WTC11 (cell line): ENCODE data around the gene SIPA1L2. TPM values are rescaled to one million over a fixed set of nuclear protein-coding genes. Genes with fewer than 3 reads are reported as not detected.

ENCODE experiments used
- ATAC-seq: fragments of 200-7000 bp; cut with Tn5 transposase; 2 replicates; pipeline ENCODE4 v1.10.0; 2021; ENCODE audit warnings: mild to moderate bottlenecking, moderate library complexity
- CTCF ChIA-PET: fragments of 300-600 bp; sonication (Branson Sonifier 250); formaldehyde crosslinking; loops from one replicate; lab custom pipeline; 2021; ENCODE audit warnings: antibody characterized with exemption; lab: Charles Lee
- POLR2A ChIA-PET: fragments of 350-600 bp; sonication (Branson Sonifier 250); formaldehyde crosslinking; loops from one replicate; lab custom pipeline; 2021; ENCODE audit warnings: antibody characterized with exemption; lab: Charles Lee
- DNase-seq: peaks from one replicate; pipeline ENCODE4 v3.0.0; 2021; ENCODE audit warnings: low spot score
- H3K27ac Mint-ChIP-seq: 2 replicates; pipeline ENCODE4 v1.8.0; 2021; ENCODE audit warnings: mixed read lengths
- H3K27me3 Mint-ChIP-seq: 2 replicates; pipeline ENCODE4 v1.8.0; 2021; ENCODE audit warnings: low read depth, mild to moderate bottlenecking, moderate library complexity, mixed read lengths
- H3K36me3 Mint-ChIP-seq: 2 replicates; pipeline ENCODE4 v1.8.0; 2021; ENCODE audit warnings: mixed read lengths
- H3K4me1 Mint-ChIP-seq: 2 replicates; pipeline ENCODE4 v1.8.0; 2022; ENCODE audit warnings: mixed read lengths
- H3K4me3 Mint-ChIP-seq: 2 replicates; pipeline ENCODE4 v1.8.0; 2021; ENCODE audit warnings: mild to moderate bottlenecking, moderate library complexity, mixed read lengths
- H3K9me3 Mint-ChIP-seq: 2 replicates; pipeline ENCODE4 v1.8.0; 2021; ENCODE audit warnings: mixed read lengths
- ATF1 ChIP-seq: sonication (generic); formaldehyde crosslinking; IDR thresholded peaks from 2 replicates; pipeline ENCODE4 v1.8.1; 2023; ENCODE audit warnings: mild to moderate bottlenecking, moderate library complexity, missing genetic modification reagents
- ATF2 ChIP-seq: sonication (generic); formaldehyde crosslinking; IDR thresholded peaks from 2 replicates; pipeline ENCODE4 v1.8.1; 2022; ENCODE audit warnings: low read depth, missing genetic modification reagents, borderline replicate concordance
- E2F4 ChIP-seq: sonication (generic); formaldehyde crosslinking; IDR thresholded peaks from 2 replicates; pipeline ENCODE4 v1.8.1; 2022; ENCODE audit warnings: low read depth, mild to moderate bottlenecking, moderate library complexity, missing genetic modification reagents, borderline replicate concordance
- ELF4 ChIP-seq: sonication (generic); formaldehyde crosslinking; IDR thresholded peaks from 2 replicates; pipeline ENCODE4 v1.8.1; 2022; ENCODE audit warnings: low read depth, mild to moderate bottlenecking, moderate library complexity, missing genetic modification reagents
- FOXP1 ChIP-seq: sonication (generic); formaldehyde crosslinking; IDR thresholded peaks from 2 replicates; pipeline ENCODE4 v1.8.0; 2022; ENCODE audit warnings: missing genetic modification reagents, mild to moderate bottlenecking, moderate library complexity, borderline replicate concordance
- GABPB1 ChIP-seq: sonication (generic); formaldehyde crosslinking; IDR thresholded peaks from 2 replicates; pipeline ENCODE4 v1.8.1; 2023; ENCODE audit warnings: mild to moderate bottlenecking, missing genetic modification reagents
- GTF2I ChIP-seq: fragments of 250-450 bp; sonication (Bioruptor Pico); conservative IDR thresholded peaks from 2 replicates; pipeline ENCODE4 v1.4.0; 2021; ENCODE audit warnings: mild to moderate bottlenecking
- MYBL2 ChIP-seq: sonication (generic); formaldehyde crosslinking; IDR thresholded peaks from 2 replicates; pipeline ENCODE4 v1.8.1; 2023; ENCODE audit warnings: mild to moderate bottlenecking, moderate library complexity, missing genetic modification reagents
- NR2C2 ChIP-seq: sonication (generic); formaldehyde crosslinking; IDR thresholded peaks from 2 replicates; pipeline ENCODE4 v1.8.0; 2022; ENCODE audit warnings: mild to moderate bottlenecking, missing genetic modification reagents
- SMAD4 ChIP-seq: sonication (generic); formaldehyde crosslinking; IDR thresholded peaks from 2 replicates; pipeline ENCODE4 v1.8.0; 2022; ENCODE audit warnings: mild to moderate bottlenecking, missing genetic modification reagents
- TEAD1 ChIP-seq: sonication (generic); formaldehyde crosslinking; IDR thresholded peaks from 2 replicates; pipeline ENCODE4 v1.8.0; 2022; ENCODE audit warnings: mild to moderate bottlenecking, missing genetic modification reagents
- TEAD4 ChIP-seq: sonication (generic); formaldehyde crosslinking; IDR thresholded peaks from 2 replicates; pipeline ENCODE4 v1.8.0; 2022; ENCODE audit warnings: mild to moderate bottlenecking, missing genetic modification reagents
- ZBTB21 ChIP-seq: sonication (generic); formaldehyde crosslinking; IDR thresholded peaks from 2 replicates; pipeline ENCODE4 v1.8.1; 2023; ENCODE audit warnings: mild to moderate bottlenecking, missing genetic modification reagents, borderline replicate concordance
- ZBTB43 ChIP-seq: sonication (generic); formaldehyde crosslinking; IDR thresholded peaks from 2 replicates; pipeline ENCODE4 v1.8.1; 2023; ENCODE audit warnings: mild to moderate bottlenecking, missing genetic modification reagents
- ZNF138 ChIP-seq: sonication (generic); formaldehyde crosslinking; conservative IDR thresholded peaks from 2 replicates; pipeline ENCODE4 v1.8.1; 2022; ENCODE audit warnings: mild to moderate bottlenecking, moderate library complexity, missing genetic modification reagents
- ZNF396 ChIP-seq: fragments of 250-450 bp; sonication (Bioruptor Pico); IDR thresholded peaks from 2 replicates; pipeline ENCODE4 v1.8.0; 2021; ENCODE audit warnings: mild to moderate bottlenecking, moderate library complexity, borderline replicate concordance
- total RNA-seq: library from RNA; stranded (reverse); gene quantifications from 3 replicates; pipeline ENCODE4 v1.2.3, GENCODE V29; 2021
- TF ChIP-seq, protein P1 (sequence below): sonication (generic); formaldehyde crosslinking; conservative IDR thresholded peaks from 2 replicates; pipeline ENCODE4 v1.8.1; 2023; ENCODE audit warnings: mild to moderate bottlenecking, low read depth, missing genetic modification reagents, moderate library complexity
- TF ChIP-seq, protein P2 (sequence below): sonication (generic); formaldehyde crosslinking; IDR thresholded peaks from 2 replicates; pipeline ENCODE4 v1.8.0; 2023; ENCODE audit warnings: missing genetic modification reagents, mild to moderate bottlenecking, borderline replicate concordance
- TF ChIP-seq, protein P3 (sequence below): sonication (generic); formaldehyde crosslinking; IDR thresholded peaks from 2 replicates; pipeline ENCODE4 v1.8.0; 2022; ENCODE audit warnings: mild to moderate bottlenecking, missing genetic modification reagents

Gene SIPA1L2
- total RNA-seq, 1 experiment from 2014 or later, result 14.3 TPM

DNA sequence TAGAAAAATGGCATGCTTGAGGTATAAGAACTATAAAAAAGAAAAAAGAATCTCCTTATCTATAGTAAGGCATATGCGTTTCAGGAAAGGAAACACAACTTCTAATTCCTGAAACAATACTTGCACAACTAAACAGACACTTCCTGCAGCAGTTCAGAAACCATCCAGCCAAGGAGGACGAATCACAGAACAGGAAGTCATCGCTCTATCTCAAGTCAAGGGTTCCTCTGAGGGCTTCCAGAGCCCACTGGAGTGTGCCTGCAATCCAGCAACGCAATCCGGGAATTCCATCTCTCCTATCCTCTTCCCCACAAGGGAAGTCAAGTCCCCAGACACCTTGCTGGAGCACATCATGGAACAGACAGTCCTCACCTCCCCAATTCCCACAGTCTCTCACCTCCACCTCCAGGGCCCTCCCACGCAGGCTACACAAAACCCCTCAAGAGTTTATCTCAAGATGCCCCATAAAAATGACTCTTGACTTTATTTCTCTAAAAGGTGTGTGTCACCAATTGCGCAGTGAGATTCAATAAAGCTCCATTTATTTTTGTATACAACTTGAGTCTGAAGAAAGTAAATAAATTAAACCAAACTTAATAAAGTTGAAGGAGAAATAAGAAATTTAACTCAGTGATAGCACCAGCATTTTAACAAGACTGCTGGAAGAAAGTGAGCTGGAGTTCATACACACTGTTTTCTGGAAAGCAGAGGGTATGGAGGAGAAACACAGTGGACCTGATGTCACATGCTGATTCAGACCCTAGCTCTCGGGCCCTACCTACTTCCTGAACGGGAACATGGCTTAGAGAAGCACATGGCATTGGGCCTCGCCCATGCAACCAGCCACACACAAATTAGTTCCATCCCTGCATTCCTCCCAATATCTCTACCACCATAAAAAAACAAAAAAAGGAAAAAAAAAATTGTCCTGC, 39.9 kb downstream of the SIPA1L2 start:
- ATAC-seq (no peak), DNase-seq (no peak)
- no peak overlapping the region for H3K4me3 Mint-ChIP-seq
- ChIA-PET POLR2A (no interaction called here), CTCF (no interaction called here)
- no peaks in the 10 kb centered on the region for H3K9me3 Mint-ChIP-seq
- no peaks in the 10 kb centered on the region for H3K36me3 Mint-ChIP-seq
- TF ChIP-seq ZBTB21 (CRISPR knock-in tag), result no peak
- TF ChIP-seq GABPB1 (CRISPR knock-in tag), result no peak
- TF ChIP-seq TEAD1, result no peak
- no peak for TF ChIP-seq ZNF138 (CRISPR knock-in tag)
- H3K27ac Mint-ChIP-seq, result no peak overlapping the region
- H3K27me3 Mint-ChIP-seq, result no peaks in the 10 kb centered on the region
- H3K4me1 Mint-ChIP-seq, result peaks cover 16% of the 10 kb centered on the region

DNA sequence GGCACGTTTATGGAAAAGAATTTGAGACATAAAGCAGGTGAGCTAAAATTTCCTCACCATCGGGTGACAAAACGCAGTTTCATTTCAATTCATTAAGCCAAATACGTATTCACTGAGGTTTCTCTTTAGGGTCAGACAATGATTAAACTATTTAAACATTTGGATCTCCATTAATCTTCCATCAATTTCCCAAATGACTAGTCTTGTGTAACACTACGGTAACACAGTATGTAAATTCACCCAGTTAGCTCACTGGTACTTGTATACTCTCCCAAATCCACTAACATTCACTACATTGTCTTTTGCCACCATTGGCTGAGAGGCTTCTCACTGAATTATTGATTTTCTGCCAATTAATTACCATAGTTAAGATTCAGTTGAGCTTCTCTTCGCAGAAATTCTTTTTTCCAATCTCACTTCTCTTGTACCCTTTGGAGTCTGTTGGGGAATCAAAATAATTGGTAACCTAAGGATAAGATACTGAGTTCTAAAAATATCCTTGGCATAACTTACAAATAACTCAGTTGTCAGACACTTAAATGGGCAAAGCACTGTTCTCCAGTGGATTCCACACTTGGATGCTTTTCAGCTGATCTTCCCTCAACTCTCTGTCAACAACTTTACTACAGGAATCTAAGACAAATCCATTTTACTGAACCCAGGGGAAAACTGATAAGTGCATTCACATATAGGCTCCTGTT, 40.7 kb downstream of the SIPA1L2 start:
- H3K27me3 Mint-ChIP-seq, result no peaks in the 10 kb centered on the region
- no peak overlapping the region for H3K4me3 Mint-ChIP-seq
- no peaks in the 10 kb centered on the region for H3K36me3 Mint-ChIP-seq
- DNase-seq (no peak), ATAC-seq (no peak)
- ChIA-PET POLR2A (no interaction called here), CTCF (no interaction called here)
- H3K9me3 Mint-ChIP-seq, result no peaks in the 10 kb centered on the region
- no peak overlapping the region for H3K27ac Mint-ChIP-seq
- peaks cover 16% of the 10 kb centered on the region for H3K4me1 Mint-ChIP-seq
- TF ChIP-seq E2F4, result no peak
- TF ChIP-seq, protein P1, sequence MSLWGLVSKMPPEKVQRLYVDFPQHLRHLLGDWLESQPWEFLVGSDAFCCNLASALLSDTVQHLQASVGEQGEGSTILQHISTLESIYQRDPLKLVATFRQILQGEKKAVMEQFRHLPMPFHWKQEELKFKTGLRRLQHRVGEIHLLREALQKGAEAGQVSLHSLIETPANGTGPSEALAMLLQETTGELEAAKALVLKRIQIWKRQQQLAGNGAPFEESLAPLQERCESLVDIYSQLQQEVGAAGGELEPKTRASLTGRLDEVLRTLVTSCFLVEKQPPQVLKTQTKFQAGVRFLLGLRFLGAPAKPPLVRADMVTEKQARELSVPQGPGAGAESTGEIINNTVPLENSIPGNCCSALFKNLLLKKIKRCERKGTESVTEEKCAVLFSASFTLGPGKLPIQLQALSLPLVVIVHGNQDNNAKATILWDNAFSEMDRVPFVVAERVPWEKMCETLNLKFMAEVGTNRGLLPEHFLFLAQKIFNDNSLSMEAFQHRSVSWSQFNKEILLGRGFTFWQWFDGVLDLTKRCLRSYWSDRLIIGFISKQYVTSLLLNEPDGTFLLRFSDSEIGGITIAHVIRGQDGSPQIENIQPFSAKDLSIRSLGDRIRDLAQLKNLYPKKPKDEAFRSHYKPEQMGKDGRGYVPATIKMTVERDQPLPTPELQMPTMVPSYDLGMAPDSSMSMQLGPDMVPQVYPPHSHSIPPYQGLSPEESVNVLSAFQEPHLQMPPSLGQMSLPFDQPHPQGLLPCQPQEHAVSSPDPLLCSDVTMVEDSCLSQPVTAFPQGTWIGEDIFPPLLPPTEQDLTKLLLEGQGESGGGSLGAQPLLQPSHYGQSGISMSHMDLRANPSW (CRISPR knock-in tag), result no peak
- no peak for TF ChIP-seq FOXP1 (CRISPR knock-in tag)
- no peak for TF ChIP-seq ZNF396 (CRISPR knock-in tag)
- TF ChIP-seq TEAD4 (CRISPR knock-in tag), result no peak
- no peak for TF ChIP-seq MYBL2 (CRISPR knock-in tag)
- no peak for TF ChIP-seq ATF2 (CRISPR knock-in tag)
- TF ChIP-seq, protein P2, sequence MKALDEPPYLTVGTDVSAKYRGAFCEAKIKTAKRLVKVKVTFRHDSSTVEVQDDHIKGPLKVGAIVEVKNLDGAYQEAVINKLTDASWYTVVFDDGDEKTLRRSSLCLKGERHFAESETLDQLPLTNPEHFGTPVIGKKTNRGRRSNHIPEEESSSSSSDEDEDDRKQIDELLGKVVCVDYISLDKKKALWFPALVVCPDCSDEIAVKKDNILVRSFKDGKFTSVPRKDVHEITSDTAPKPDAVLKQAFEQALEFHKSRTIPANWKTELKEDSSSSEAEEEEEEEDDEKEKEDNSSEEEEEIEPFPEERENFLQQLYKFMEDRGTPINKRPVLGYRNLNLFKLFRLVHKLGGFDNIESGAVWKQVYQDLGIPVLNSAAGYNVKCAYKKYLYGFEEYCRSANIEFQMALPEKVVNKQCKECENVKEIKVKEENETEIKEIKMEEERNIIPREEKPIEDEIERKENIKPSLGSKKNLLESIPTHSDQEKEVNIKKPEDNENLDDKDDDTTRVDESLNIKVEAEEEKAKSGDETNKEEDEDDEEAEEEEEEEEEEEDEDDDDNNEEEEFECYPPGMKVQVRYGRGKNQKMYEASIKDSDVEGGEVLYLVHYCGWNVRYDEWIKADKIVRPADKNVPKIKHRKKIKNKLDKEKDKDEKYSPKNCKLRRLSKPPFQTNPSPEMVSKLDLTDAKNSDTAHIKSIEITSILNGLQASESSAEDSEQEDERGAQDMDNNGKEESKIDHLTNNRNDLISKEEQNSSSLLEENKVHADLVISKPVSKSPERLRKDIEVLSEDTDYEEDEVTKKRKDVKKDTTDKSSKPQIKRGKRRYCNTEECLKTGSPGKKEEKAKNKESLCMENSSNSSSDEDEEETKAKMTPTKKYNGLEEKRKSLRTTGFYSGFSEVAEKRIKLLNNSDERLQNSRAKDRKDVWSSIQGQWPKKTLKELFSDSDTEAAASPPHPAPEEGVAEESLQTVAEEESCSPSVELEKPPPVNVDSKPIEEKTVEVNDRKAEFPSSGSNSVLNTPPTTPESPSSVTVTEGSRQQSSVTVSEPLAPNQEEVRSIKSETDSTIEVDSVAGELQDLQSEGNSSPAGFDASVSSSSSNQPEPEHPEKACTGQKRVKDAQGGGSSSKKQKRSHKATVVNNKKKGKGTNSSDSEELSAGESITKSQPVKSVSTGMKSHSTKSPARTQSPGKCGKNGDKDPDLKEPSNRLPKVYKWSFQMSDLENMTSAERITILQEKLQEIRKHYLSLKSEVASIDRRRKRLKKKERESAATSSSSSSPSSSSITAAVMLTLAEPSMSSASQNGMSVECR, result no peak
- TF ChIP-seq, protein P3, sequence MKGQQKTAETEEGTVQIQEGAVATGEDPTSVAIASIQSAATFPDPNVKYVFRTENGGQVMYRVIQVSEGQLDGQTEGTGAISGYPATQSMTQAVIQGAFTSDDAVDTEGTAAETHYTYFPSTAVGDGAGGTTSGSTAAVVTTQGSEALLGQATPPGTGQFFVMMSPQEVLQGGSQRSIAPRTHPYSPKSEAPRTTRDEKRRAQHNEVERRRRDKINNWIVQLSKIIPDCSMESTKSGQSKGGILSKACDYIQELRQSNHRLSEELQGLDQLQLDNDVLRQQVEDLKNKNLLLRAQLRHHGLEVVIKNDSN (CRISPR knock-in tag), result no peak
- no peak for TF ChIP-seq NR2C2 (CRISPR knock-in tag)
- no peak for TF ChIP-seq GTF2I (CRISPR knock-in tag)
- TF ChIP-seq SMAD4 (CRISPR knock-in tag), result no peak
- TF ChIP-seq ZBTB43 (CRISPR knock-in tag), result no peak
- no peak for TF ChIP-seq ATF1 (CRISPR knock-in tag)
- TF ChIP-seq GABPB1 (CRISPR knock-in tag), result no peak
- TF ChIP-seq ELF4, result no peak
